ENCODE data around the gene SYNDIG1L.

DNA sequence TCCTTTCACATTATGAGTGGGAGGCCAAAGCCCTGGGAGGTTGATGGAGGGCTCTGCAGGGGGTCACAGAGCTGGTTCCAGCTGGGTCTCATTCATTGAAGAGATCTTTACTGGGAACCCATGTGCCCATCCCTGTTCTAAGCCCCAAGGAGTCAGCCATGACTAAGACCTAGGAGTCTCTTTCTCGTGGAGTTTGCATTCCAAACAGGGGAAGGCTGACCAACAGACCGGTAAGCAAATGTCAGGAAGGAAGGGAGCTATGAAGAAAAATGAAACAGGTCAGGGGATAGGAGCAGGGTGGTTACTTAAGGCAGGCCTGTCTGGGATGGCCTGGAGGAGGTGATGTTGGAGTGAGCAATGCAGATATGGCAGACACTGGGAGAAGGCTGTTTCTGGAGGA is 31.5 kb downstream of the SYNDIG1L start:
- TF ChIP-seq ZNF10 (CRISPR knock-in tag; IDR thresholded peaks at IDR 0.05; ENCODE audit: borderline replicate concordance, low read depth), result no peak
- TF ChIP-seq MYNN (CRISPR knock-in tag; IDR thresholded peaks at IDR 0.05; ENCODE audit: low read depth), result no peak
- TF ChIP-seq CEBPG (CRISPR knock-in tag; IDR thresholded peaks at IDR 0.05), result no peak
- TF ChIP-seq U2AF1 (optimal IDR thresholded peaks at IDR 0.05; ENCODE audit: low read depth, low read length), result no peak
- TF ChIP-seq, protein P1, sequence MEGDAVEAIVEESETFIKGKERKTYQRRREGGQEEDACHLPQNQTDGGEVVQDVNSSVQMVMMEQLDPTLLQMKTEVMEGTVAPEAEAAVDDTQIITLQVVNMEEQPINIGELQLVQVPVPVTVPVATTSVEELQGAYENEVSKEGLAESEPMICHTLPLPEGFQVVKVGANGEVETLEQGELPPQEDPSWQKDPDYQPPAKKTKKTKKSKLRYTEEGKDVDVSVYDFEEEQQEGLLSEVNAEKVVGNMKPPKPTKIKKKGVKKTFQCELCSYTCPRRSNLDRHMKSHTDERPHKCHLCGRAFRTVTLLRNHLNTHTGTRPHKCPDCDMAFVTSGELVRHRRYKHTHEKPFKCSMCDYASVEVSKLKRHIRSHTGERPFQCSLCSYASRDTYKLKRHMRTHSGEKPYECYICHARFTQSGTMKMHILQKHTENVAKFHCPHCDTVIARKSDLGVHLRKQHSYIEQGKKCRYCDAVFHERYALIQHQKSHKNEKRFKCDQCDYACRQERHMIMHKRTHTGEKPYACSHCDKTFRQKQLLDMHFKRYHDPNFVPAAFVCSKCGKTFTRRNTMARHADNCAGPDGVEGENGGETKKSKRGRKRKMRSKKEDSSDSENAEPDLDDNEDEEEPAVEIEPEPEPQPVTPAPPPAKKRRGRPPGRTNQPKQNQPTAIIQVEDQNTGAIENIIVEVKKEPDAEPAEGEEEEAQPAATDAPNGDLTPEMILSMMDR (CRISPR knock-in tag; IDR thresholded peaks at IDR 0.05), result no peak
- no peak for TF ChIP-seq PRPF4 (IDR thresholded peaks at IDR 0.05; ENCODE audit: low read depth, low read length, poor library complexity, severe bottlenecking)
- TF ChIP-seq POLR2AphosphoS5 (IDR thresholded peaks at IDR 0.05; ENCODE audit: low read depth, low read length), result no peak
- no peak for TF ChIP-seq ZNF30 (CRISPR knock-in tag; IDR thresholded peaks at IDR 0.05)
- TF ChIP-seq ZNF670 (CRISPR knock-in tag; IDR thresholded peaks at IDR 0.05; ENCODE audit: borderline replicate concordance), result no peak
- no peak for TF ChIP-seq CREM (IDR thresholded peaks at IDR 0.05)
- no peak for TF ChIP-seq CREM (CRISPR knock-in tag; IDR thresholded peaks at IDR 0.05)
- TF ChIP-seq, protein P2, sequence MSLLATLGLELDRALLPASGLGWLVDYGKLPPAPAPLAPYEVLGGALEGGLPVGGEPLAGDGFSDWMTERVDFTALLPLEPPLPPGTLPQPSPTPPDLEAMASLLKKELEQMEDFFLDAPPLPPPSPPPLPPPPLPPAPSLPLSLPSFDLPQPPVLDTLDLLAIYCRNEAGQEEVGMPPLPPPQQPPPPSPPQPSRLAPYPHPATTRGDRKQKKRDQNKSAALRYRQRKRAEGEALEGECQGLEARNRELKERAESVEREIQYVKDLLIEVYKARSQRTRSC (CRISPR knock-in tag; IDR thresholded peaks at IDR 0.05; ENCODE audit: low read depth), result no peak
- no peak for TF ChIP-seq CBX2 (IDR thresholded peaks at IDR 0.05; ENCODE audit: low read depth, low read length)
- no peak for TF ChIP-seq CBX2 (CRISPR knock-in tag; IDR thresholded peaks at IDR 0.05; ENCODE audit: low read depth)
- no peak for TF ChIP-seq POLR2A (IDR thresholded peaks at IDR 0.05; ENCODE audit: insufficient read depth in 1 of 2, low read depth in 2 of 2, low read length in 2 of 2)
- TF ChIP-seq, protein P3, sequence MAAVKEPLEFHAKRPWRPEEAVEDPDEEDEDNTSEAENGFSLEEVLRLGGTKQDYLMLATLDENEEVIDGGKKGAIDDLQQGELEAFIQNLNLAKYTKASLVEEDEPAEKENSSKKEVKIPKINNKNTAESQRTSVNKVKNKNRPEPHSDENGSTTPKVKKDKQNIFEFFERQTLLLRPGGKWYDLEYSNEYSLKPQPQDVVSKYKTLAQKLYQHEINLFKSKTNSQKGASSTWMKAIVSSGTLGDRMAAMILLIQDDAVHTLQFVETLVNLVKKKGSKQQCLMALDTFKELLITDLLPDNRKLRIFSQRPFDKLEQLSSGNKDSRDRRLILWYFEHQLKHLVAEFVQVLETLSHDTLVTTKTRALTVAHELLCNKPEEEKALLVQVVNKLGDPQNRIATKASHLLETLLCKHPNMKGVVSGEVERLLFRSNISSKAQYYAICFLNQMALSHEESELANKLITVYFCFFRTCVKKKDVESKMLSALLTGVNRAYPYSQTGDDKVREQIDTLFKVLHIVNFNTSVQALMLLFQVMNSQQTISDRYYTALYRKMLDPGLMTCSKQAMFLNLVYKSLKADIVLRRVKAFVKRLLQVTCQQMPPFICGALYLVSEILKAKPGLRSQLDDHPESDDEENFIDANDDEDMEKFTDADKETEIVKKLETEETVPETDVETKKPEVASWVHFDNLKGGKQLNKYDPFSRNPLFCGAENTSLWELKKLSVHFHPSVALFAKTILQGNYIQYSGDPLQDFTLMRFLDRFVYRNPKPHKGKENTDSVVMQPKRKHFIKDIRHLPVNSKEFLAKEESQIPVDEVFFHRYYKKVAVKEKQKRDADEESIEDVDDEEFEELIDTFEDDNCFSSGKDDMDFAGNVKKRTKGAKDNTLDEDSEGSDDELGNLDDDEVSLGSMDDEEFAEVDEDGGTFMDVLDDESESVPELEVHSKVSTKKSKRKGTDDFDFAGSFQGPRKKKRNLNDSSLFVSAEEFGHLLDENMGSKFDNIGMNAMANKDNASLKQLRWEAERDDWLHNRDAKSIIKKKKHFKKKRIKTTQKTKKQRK (IDR thresholded peaks at IDR 0.05; ENCODE audit: low read length), result no peak
